ENCODE results near the gene ZFP69B. TPM values are rescaled to one million over a fixed set of nuclear protein-coding genes. Genes with fewer than 3 reads are reported as not detected.

ZFP69B gene
- total RNA-seq, 1 experiment from 2014 or later = 3.7 TPM

GRCh38 chr1:40508375-40509341, 58.4 kb downstream of the ZFP69B start, which contains the start of gene EXO5:
EXO5 (plus strand) TSS chr1:40508767; CDS start chr1:40514545, 5,778 bp downstream.
- no peak for TF ChIP-seq EZH2 (IDR thresholded peaks at IDR 0.05; ENCODE audit: low read depth)
- TF ChIP-seq CTCF (conservative IDR thresholded peaks at IDR 0.05) = no peak
- Histone ChIP-seq H3K27me3 (ENCODE audit: insufficient read depth, low read depth) (no peaks in the 10 kb centered on the region), H3K27ac (peak within 1 kb of the TSS; percentile 44), H3K4me3 (peak within 1 kb of the TSS; percentile 72), H3K9me2 (ENCODE audit: insufficient read depth) (no peaks in the 10 kb centered on the region), H3K79me2 (ENCODE audit: low read depth) (peaks cover 11% of the 10 kb centered on the region; the same call in 1 of the 2 replicates), H4K20me1 (ENCODE audit: insufficient read depth) (no peaks in the 10 kb centered on the region), H3F3A (ENCODE audit: insufficient read depth, low read depth) (no peaks in the 10 kb centered on the region), H3K36me3 (ENCODE audit: low read depth) (peaks cover 24% of the 10 kb centered on the region), H2AFZ (peak within 1 kb of the TSS; percentile 100), H3K4me2 (peak within 1 kb of the TSS; percentile 85), H3K4me1 (replicated peaks; ENCODE audit: insufficient read depth) (peaks cover 15% of the 10 kb centered on the region), H3K9me3 (ENCODE audit: insufficient read depth, low read depth) (peaks cover 46% of the 10 kb centered on the region)
- POLR2A ChIA-PET (ENCODE audit: unreplicated experiment) = interaction anchor here (0.5 to 0.7 kb wide), 5 partner anchors 85 to 679 kb away, joined by 3 to 5 read pairs (median 3); no protein-coding TSS in a partner anchor
- intact Hi-C loops (cut with micrococcal nuclease; ENCODE audit: unreplicated experiment) = loop anchor here (1.0 kb wide), 1 partner anchor 23 kb away; the partner anchor contains the start of gene ZNF684
- CTCF ChIA-PET = interaction anchor here (0.6 to 0.8 kb wide), 4 partner anchors 23 to 1451 kb away, joined by 3 to 4 read pairs (median 4); partner anchors contain the start of genes ZFP69 and ZNF684
- BruUV-seq (replicated peaks) = TSS peak; percentile 85
- peak; percentile 68 to 87 for DNase-seq

Other genes starting within 250 kb of the ZFP69B start
- not detected in 2 replicates for gene TMCO2, start 202.5 kb upstream of the ZFP69B start, total RNA-seq (2021)
- gene ZMPSTE24, start 192.2 kb upstream of the ZFP69B start, total RNA-seq (2021) = 36.9 and 55.8 TPM in 2 replicates
- 9.3 and 13.5 TPM in 2 replicates for gene COL9A2, start 133.2 kb upstream of the ZFP69B start, total RNA-seq (2021)
- gene SMAP2, start 76.7 kb upstream of the ZFP69B start, total RNA-seq (2021) = 12.9 and 19.7 TPM in 2 replicates
- gene ZFP69, start 26.8 kb downstream of the ZFP69B start, total RNA-seq (2021) = 3.7 and 4.8 TPM in 2 replicates
- 15.4 and 19.0 TPM in 2 replicates for gene EXO5, start 58.3 kb downstream of the ZFP69B start, total RNA-seq (2021)
- gene ZNF684, start 81.2 kb downstream of the ZFP69B start, total RNA-seq (2021) = 6.0 and 11.8 TPM in 2 replicates
- gene RIMS3, start 215.2 kb downstream of the ZFP69B start, total RNA-seq (2021) = 12.9 and 14.0 TPM in 2 replicates
- 79.4 and 91.1 TPM in 2 replicates for gene NFYC, start 241.2 kb downstream of the ZFP69B start, total RNA-seq (2021)

Measured in PC-9 (cell line).